Measurements from ENCODE around the gene DOCK4. TPM values are rescaled to one million over a fixed set of nuclear protein-coding genes. Genes with fewer than 3 reads are reported as not detected.
"Not testable (repeated sequence)": the region's sequence is repeated elsewhere in the genome, so short reads cannot be mapped to it uniquely, and the experiment has no call there.

The DOCK4 gene, protein sequence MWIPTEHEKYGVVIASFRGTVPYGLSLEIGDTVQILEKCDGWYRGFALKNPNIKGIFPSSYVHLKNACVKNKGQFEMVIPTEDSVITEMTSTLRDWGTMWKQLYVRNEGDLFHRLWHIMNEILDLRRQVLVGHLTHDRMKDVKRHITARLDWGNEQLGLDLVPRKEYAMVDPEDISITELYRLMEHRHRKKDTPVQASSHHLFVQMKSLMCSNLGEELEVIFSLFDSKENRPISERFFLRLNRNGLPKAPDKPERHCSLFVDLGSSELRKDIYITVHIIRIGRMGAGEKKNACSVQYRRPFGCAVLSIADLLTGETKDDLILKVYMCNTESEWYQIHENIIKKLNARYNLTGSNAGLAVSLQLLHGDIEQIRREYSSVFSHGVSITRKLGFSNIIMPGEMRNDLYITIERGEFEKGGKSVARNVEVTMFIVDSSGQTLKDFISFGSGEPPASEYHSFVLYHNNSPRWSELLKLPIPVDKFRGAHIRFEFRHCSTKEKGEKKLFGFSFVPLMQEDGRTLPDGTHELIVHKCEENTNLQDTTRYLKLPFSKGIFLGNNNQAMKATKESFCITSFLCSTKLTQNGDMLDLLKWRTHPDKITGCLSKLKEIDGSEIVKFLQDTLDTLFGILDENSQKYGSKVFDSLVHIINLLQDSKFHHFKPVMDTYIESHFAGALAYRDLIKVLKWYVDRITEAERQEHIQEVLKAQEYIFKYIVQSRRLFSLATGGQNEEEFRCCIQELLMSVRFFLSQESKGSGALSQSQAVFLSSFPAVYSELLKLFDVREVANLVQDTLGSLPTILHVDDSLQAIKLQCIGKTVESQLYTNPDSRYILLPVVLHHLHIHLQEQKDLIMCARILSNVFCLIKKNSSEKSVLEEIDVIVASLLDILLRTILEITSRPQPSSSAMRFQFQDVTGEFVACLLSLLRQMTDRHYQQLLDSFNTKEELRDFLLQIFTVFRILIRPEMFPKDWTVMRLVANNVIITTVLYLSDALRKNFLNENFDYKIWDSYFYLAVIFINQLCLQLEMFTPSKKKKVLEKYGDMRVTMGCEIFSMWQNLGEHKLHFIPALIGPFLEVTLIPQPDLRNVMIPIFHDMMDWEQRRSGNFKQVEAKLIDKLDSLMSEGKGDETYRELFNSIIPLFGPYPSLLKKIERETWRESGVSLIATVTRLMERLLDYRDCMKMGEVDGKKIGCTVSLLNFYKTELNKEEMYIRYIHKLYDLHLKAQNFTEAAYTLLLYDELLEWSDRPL (N-terminal part only)
- 16.8 TPM for total RNA-seq
- long read RNA-seq, partial matches to known transcripts = 1 of 2 reads
- long read RNA-seq, other reads (novel, unspliced or antisense) = 1 of 2 reads

DNA sequence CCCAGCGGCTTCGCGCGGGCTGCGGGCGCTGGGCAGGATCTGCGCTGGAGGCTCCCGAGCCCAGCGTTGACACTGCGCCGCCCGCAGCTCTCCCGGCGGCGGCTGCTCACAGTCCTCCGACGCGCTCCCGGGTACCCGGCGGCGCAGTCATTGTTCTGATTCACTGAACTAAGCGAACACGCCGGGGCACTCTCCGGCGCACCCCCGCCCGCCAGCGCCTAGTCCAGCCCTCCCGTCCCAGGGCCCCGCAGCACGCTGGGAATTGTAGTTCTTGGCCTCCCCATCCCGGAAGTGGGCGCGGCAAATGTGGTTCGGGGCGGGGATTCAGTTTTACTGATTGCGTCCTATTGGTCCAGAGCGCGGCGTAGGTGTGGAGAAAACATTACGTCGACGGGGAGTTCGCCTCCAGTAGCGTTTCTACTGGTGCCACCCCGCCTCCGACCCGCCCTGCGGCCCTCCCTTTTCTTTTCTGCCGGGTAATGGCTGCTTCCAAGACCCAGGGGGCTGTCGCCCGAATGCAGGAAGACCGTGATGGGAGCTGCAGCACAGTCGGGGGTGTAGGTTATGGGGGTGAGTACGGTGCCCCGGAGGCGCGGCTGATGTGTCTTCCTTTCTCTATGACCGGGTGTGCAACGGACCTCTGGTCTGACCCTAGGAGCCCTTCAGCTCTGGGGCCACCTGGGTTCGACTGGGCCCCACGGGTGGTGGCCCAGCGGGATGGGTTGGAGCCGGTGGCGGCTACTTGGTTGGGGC lies at the start of gene DOCK4, which contains the start of gene ZNF277:
Gene DOCK4, minus strand, starts transcription at position 162 of the 753 bp plus-strand sequence. CDS start 261 bp downstream, outside the sequence.
Gene ZNF277, plus strand, starts transcription at position 458 of the 753 bp plus-strand sequence. Its CDS starts 22 bp downstream, at position 480.
- intact Hi-C loops (cut with DNase I) = loop anchor here (2.0 to 10.0 kb wide), 7 partner anchors 26 to 442 kb away; no protein-coding TSS in a partner anchor
- DNase-seq (ENCODE audit: missing footprints) = peak; percentile 100
- ATAC-seq = peak; percentile 97

DNA sequence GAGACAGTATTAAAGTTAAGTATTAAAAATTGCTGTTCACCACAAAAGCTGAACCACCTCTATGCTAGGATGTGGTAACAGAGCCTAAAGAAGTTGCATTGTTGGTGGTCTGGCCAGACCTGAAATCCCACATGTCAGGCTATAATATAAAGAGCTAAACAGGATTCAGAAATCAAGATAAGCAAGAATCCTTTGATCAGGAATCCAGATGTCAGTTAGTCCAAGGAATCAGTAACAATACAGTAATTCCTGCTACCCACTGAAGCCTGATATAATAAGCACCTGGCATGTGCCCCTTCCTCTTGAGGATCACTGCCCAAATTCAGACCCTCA lies 49.2 kb upstream of the DOCK4 start:
- DNase-seq (ENCODE audit: missing footprints) (no peak), ATAC-seq (no peak)
- intact Hi-C loops (cut with DNase I) = no loop called here

DNA sequence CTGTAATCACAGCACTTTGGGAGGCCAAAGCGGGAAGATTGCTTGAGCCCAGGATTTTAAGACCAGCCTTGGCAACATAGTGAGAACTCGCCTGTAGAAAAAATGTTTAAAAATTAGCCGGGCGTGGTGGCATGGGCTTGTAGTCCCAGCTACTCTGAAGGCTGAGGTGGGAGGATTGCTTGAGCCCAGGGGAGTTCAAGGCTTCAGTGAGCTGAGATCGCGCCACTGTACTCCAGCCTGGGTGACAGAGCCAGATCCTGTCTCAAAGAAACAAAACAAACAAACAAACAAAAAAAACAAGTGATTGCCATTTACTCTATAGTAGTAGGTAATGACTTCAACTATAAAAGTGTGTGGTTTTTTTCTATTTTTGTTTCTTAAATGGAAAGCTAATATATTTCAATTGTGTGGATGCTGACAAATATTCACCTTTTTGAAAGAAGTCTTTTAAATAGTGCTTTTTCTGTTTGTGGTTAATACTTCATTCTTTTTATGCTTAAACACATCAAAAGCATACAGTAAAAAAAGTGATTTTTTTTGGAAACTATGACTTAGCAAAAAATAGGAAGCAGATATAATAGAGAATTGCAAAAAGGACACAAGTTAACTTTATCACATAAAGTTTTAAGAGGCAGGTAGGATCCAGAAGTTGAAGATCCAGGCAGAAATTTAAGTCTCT lies 48.6 kb upstream of the DOCK4 start:
- intact Hi-C loops (cut with DNase I) = no loop called here
- ATAC-seq = no peak
- DNase-seq (ENCODE audit: missing footprints) = no peak

DNA sequence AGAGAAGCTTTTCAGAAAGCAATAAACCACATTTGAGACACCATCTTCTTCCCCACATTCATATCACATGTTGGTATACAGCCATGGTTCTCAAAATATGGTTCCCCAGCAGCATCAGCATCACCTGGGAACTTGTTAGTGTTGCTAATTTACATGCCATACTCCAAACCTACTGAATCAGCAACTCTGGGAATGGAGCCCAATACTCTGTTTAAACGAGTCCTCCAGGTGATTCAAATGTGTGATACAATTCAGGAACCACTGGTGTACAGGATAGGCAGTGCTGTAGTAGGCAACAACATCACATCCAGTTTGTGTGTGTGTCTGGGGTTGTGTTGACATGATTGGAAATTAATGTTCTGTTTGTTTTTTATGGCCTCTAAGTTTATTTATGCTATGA lies 48.0 kb upstream of the DOCK4 start:
- intact Hi-C loops (cut with DNase I) = no loop called here
- ATAC-seq (no peak), DNase-seq (ENCODE audit: missing footprints) (no peak)

DNA sequence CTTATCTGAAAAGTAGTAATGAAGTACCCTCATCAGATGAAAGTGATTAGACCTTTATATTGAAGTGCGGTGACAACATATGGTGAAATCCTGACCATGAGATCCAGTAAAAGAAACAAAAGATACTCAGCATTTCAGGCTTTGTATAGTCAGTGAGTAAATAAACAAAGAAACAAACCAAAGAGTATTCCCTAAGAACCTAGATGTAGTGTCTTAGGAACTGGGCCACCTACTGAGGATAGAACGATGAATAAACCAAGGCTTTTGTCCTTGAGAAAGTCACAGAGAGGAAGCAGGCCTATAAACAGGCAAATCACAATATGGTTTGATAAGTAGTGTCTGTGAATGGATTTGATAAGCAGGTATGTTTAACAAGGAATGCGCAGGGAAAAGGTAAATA lies 46.5 kb upstream of the DOCK4 start:
- no peak for DNase-seq (ENCODE audit: missing footprints)
- intact Hi-C loops (cut with DNase I) = no loop called here
- no peak for ATAC-seq

DNA sequence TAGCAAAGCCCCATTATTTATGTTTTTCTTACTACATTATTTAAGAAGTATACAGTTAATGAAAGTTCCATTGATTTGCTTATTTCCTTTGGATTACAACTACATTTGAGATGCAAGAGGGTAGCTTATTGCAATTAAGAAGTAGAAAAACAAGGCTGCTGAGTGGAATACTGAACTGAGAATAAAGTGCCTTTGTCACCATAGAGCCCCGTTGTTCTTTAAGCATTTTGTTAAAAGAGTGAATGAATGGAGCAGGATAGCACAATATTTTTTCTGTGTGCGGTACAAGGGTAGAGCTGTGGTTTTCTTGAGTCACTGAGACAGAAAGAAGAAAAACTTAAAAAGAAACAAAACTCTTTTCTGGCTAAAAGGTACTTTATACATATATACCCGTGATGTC lies 45.9 kb upstream of the DOCK4 start:
- intact Hi-C loops (cut with DNase I) = no loop called here
- no peak for ATAC-seq
- DNase-seq (ENCODE audit: missing footprints) = no peak

DNA sequence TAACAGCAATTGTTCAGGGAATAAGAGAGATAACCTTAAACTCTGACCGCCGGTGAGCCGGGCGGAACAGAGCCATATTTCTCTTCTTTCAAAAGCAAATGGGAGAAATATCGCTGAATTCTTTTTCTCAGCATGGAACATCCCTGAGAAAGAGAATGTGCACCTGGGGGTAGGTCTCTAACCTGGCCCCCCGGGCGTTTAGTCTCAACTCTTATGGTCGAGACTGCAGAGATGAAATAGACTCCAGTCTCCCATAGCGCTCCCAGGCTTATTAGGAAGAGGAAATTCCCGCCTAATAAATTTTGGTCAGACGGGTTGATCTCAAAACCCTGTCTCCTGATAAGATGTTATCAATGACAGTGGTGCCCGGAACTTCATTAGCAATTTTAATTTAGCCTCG lies 43.8 kb upstream of the DOCK4 start:
- ATAC-seq; DNase-seq (ENCODE audit: missing footprints); intact Hi-C loops (cut with DNase I): not testable (repeated sequence)

DNA sequence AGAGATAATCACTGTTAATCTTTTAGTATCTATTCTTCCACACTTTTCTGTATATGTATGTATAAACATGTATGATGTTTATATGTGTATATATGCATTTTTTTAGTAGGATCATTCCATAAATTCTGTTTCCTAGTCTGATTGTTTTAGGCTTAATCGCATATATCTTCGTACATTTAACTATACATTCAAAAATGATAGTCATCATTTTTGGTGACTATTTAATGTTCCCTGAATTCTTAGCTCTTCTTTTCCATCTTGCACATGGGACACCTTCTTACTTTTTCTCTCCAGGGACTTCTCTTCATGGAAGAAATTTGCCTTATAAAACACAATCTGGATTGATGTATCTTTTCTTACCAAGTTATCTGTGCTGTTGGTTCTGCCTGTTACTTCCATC lies 42.4 kb upstream of the DOCK4 start:
- ATAC-seq = no peak
- intact Hi-C loops (cut with DNase I) = no loop called here
- no peak for DNase-seq (ENCODE audit: missing footprints)

DNA sequence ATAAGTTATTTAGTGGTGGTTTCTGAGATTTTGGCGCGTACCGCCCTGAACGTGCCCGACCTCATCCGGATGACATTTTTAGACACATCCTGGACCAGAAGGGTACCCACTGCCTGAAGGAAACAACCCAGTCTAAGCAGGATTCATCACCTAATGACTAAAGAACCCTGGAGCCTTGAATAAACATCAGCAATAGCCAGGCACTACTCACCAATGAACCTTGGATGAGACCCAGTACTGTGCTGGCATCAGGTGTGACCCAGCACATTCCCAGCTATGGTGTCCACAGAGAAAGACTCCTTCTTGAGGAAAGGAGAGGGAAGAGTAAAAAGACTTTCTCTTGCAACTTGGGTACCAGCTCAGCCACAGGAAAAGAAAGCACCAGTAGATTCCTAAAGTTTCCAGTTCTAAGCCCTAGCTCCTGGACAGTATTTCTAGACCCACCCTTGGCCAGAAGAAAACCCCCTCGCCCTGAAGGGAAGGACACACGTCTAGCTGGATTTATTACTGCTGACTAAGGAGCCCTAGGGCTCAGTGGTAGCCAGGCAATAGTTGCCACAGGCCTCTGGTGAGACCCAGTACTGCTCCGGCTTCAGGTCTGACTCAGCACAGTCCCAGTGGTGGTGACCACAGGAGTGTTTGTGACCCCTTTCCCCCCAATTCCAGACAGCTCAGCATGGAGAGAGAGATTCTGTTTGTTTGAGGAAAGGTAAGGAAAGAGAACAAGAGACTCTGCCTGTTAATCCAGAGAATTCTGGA lies 32.8 kb upstream of the DOCK4 start:
- ATAC-seq (no peak), DNase-seq (ENCODE audit: missing footprints) (no peak)
- intact Hi-C loops (cut with DNase I) = no loop called here

DNA sequence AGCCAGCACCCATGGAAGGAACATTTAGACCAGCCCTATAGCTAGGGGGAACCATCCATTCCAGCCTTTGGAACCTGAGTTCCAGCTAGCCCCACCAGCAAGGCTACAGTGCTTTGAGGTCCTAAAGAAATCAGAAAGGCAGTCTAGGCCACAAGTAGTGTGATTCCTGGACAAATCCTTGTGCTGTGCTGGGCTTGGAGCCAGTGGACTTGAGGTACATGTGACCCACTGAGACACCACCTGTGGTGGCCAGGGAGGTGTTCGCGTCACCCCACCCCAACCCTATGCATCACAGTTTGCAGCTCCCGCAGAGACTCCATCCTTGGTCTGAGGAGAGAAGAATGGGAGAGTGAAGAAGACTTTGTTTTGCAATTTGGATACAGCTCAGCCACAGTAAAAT lies 32.1 kb upstream of the DOCK4 start:
- ATAC-seq = no peak
- intact Hi-C loops (cut with DNase I) = no loop called here
- no peak for DNase-seq (ENCODE audit: missing footprints)

DNA sequence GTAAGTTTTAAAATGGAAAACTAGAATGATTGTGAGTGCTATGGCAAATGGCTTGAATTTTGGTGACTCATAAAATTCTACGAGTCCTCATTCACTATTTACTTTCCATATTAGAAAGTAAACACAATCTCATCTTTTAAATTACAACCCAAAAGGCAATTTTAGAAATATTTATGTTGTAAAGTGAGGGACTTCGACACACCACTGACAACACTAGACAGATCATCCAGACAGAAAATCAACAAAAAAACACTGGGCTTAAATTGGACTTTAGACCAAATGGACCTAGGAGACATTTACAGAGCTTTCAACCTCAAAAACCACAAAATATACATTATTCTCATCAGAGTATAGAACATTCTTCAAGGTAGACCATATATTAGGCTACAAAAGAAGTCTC lies 30.4 kb upstream of the DOCK4 start:
- ATAC-seq (no peak), DNase-seq (ENCODE audit: missing footprints) (no peak)

DNA sequence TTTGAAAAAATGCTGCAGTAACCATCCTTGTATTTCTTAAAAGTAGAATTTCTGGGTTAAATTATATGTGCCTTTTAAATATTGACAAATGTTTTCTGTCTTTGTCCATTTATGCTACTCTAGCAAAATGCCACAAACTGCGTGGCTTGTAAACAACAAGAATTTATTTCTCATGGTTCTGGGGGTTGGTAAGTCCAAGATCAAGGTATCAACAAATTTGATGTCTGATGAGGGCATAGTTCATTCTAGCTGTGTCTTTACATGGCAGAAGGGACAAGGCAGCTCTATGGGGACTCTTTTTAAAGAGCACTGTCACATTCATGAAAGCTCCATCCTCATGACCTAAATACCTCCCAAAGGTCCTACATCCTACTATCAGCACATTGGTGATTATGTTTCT lies 27.9 kb upstream of the DOCK4 start:
- DNase-seq (ENCODE audit: missing footprints) (no peak), ATAC-seq (no peak)
- intact Hi-C loops (cut with DNase I) = no loop called here

More for the DNA sequence above, 30.4 kb upstream of the DOCK4 start:
- intact Hi-C loops (cut with DNase I) = no loop called here

DNA sequence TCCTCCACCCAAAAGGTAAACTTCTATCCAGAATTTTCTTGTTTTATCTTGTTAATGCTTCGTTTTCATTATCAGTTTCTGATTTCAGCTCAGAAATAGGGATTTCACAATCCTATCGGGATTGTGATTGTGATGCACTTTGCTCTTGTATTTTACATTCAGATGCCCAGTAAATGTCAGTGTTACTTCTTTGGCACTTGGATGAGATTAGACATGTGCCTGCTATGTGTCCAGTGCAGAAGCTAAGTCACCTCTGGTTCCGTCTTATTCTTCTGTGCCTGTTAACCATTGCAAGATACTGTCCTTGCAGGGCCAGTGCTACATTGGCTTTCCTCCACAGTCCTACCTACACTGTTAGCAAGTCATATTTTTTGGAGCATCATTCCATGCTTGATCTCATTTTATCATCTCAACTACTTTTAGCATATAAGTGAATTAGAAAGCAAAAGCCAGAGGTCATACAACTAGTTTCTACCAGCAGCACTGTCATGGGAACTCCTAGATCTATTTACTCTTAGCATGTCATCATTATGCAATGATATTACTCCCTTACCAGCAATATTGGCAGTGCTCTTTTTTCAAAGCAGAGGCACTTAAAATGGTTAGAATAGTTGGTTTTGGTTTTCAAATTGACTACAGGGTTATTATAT lies 27.0 kb upstream of the DOCK4 start:
- no peak for DNase-seq (ENCODE audit: missing footprints)
- peak; percentile 85 for ATAC-seq
- intact Hi-C loops (cut with DNase I) = loop anchor here (2.0 kb wide), 1 partner anchor 26 kb away; the partner anchor contains the start of genes DOCK4 and ZNF277

DNA sequence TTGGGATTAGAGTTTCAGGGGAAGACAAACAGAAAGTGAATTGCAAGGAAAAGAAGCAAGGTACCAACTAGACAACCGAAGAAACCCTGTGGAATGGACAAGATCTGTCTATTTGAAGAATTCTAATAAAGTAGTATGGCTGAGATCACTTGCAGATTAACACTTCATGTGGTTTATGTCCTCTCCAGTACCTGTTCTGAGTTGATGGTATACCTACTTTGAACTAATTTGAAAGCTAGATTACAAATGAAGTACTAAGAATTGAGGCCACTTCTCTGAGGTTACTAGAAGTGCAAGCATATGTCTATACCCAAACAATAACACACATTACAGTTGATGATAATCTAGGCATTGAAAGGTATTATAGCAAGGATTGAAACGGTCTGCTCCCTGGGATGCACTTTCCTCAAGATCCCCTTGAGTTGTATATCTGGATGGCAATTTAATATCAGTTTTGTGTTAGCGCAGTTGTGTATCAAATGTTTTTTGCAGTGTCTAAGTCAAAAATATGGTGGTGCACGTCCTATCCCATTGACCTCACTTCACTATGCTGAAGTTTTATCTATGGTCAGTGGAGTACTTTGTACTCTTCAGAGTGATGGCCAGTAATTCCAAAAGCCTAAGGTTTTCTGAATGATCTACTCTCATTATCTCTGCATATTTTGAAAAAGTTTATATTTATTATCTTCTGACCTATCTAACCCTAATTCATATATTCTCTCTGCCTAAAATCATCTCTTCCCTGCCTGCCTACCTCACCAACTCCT lies 26.2 kb upstream of the DOCK4 start:
- intact Hi-C loops (cut with DNase I) = loop anchor here (2.0 kb wide), 1 partner anchor 26 kb away; the partner anchor contains the start of genes DOCK4 and ZNF277
- ATAC-seq (no peak), DNase-seq (ENCODE audit: missing footprints) (no peak)

DNA sequence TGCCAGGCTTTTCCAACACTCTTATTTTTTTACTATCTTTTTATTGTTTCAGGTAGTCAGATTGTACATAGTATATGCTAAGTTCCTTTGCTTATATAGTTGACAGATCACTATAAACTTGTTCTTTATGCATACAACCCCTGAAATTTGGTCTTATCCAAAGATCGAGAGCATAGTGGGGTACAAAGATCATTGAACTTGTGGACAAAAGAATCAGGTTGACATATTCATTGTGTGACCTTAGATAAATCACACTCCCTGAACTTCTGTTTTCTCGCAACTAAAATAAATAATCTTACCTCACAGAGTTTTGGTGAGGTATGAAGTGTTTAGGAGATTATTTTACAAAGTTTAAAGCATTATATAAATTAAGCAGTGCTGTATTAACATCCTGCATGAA lies 22.4 kb upstream of the DOCK4 start:
- ATAC-seq = no peak
- no peak for DNase-seq (ENCODE audit: missing footprints)
- intact Hi-C loops (cut with DNase I) = no loop called here

Measured in Right ventricle myocardium inferior (tissue), 1 donor.